Astrocyte of the cerebellum (primary cell): ENCODE results near the gene ESYT2.

Experiments
- DNase-seq: peaks from one replicate; pipeline ENCODE4 v3.0.0-alpha.2; 2011; ENCODE audit warnings: low read depth
- H3K4me3 ChIP-seq: 2 replicates; pipeline ENCODE4 v1.5.1; 2011; ENCODE audit warnings: mild to moderate bottlenecking, low read depth, low read length, moderate library complexity
- CTCF ChIP-seq: IDR thresholded peaks from 2 replicates; pipeline ENCODE4 v1.5.1; 2012; ENCODE audit warnings: low read length, low read depth, moderate library complexity, mild to moderate bottlenecking; ENCODE audit errors: missing control alignments
- in situ Hi-C: cut with HindIII; loops from 2 replicates; pipeline ENCODE4 v1.10.0; 2017; ENCODE audit warnings: low sequenced_read_pairs

ESYT2 gene

GRCh38 chr7:158803367-158803969 is 25.8 kb downstream of the ESYT2 start:
- H3K4me3 ChIP-seq: no peak overlapping the region
- no peak for TF ChIP-seq CTCF
- DNase-seq: no peak
- in situ Hi-C loops: no loop called here

DNA sequence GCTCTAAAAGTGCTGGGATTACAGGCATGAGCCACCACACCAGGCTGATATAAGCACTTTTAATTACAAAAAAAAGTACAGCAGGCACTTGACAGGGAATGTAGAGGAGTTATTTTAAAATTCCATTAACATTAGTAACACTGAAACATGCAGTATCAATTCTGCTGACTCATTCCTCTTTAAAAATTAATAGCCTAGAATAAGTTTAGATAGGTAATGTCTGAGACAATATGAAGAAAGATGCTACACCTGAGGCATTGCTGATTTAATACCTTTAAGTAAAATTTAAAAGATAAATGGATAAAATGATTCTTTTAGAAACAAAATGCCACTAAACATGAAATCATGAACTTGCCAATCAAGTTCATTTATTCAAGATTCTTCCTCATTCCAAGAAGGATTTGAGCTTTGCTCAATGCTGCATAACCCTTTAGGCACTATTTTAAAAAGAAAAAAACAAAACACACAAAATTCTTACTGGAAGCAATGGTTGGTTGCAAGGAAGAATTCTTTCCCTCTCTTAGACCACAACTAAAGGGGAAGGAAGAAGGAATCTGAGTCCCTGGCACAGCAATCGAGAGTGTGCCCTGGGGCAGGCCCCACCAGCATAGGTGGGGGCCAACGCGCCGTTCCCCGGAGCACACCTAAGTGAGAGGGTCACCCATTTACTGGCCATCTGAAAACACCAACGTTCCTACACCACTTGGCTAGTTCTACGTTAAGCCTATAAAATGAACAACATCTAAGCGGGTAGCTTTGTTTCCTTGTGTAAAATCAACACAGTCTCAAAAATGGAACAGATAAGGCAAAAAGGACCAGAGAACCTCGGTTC is 26.6 kb downstream of the ESYT2 start:
- DNase-seq: no peak
- no peak overlapping the region for H3K4me3 ChIP-seq
- in situ Hi-C loops: no loop called here
- no peak for TF ChIP-seq CTCF

DNA sequence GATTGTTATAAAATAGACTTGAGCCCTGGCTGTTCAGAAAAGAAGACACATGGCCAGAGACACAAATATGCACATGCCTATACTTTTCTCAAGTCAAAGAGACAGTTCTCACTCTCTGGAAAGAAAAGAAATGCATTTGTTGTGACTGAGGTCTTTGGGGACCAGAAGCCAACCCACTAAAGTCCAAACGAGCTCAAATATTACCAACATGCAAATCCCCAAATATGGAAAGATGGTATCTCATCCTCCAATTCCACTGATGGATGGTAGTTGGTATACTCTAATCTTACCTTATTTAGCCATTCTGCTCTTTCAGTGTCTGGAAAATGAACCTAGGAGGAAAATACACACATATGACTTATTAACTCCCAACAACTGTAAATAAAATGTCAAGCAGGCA is 30.6 kb downstream of the ESYT2 start:
- DNase-seq: no peak
- in situ Hi-C loops: no loop called here
- H3K4me3 ChIP-seq: no peak overlapping the region
- no peak for TF ChIP-seq CTCF

DNA sequence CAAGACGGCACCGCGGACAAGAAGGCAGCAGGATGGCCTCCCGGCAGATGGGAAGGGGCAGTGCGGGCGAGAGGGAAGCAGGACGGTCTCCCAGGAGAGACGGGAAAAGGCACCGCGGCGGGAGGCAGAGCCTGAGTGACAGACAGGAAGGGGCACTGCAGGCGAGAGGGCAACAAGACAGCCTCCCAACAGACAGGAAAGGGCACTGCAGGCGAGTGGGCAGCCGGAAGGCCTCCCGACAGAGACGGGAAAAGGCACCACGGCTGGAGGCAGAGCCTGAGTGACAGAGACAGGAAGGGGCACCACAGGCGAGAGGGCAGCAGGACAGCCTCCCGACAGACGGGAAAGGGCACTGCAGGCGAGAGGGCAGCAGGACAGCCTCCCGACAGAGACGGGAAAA is 32.6 kb downstream of the ESYT2 start:
- H3K4me3 ChIP-seq: no peak overlapping the region
- TF ChIP-seq CTCF: no peak
- in situ Hi-C loops: no loop called here
- no peak for DNase-seq

DNA sequence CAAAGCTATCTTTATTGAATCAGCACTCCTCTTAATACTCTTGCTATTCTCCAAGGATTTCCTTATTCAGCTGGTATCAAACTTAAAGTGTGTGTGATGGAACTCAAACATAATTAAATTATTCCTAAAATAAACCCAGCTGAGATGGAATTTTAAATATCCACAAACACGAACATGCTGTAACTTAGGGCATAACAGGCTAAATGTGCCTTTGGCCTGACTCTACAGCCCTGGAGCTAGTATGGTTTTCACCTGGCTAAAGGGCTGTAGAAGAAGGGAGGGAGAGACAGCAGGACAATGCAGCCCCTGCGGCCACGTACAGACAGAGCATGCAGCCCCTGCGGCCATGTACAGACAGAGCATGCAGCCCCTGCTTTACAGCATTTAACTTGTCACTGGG is 34.0 kb downstream of the ESYT2 start:
- H3K4me3 ChIP-seq: no peak overlapping the region
- no peak for DNase-seq
- no peak for TF ChIP-seq CTCF
- in situ Hi-C loops: no loop called here

DNA sequence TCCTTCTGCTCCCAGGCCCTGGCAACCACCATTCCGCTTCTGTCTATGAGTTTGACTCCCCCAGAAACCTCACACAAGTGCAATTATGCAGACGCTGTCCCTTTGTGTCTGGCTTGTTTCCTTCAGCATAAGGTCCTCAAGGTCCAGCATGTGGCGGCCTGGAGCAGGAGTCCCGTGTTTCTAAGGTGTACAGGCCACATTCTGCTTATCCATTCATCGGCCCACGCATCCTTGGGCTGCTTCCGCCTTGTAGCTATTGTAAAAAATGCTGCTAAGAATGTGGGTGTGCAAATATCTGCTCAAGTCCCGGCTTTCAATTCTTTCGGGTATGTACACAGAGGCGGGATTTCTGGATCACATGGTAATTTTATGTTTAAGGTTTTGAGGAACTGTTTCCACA is 38.2 kb downstream of the ESYT2 start:
- in situ Hi-C loops: no loop called here
- no peak overlapping the region for H3K4me3 ChIP-seq
- DNase-seq: no peak
- TF ChIP-seq CTCF: no peak
